HepG2 (cell line): ENCODE data around the gene PTPRCAP. TPM values are rescaled to one million over a fixed set of nuclear protein-coding genes. Genes with fewer than 3 reads are reported as not detected.

Experiments used
- ATRX ChIP-seq: sonication (generic); formaldehyde crosslinking; IDR thresholded peaks from 2 replicates; pipeline ENCODE4 v1.4.0; 2020; ENCODE audit warnings: missing genetic modification reagents, borderline replicate concordance
- CAMTA2 ChIP-seq: sonication (generic); formaldehyde crosslinking; IDR thresholded peaks from 2 replicates; pipeline ENCODE4 v1.4.0; 2020; ENCODE audit warnings: mild to moderate bottlenecking, missing genetic modification reagents, borderline replicate concordance
- DMAP1 ChIP-seq: IDR thresholded peaks from 2 replicates; pipeline ENCODE4 v1.6.1; 2016
- EHMT2 ChIP-seq: fragments of 200-600 bp; sonication (generic); IDR thresholded peaks from 2 replicates; pipeline ENCODE4 v1.7.0; 2017; ENCODE audit warnings: antibody characterized with exemption, low read depth, low read length, borderline replicate concordance
- ELF4 ChIP-seq: sonication (generic); formaldehyde crosslinking; IDR thresholded peaks from 2 replicates; pipeline ENCODE4 v1.5.0; 2020; ENCODE audit warnings: missing genetic modification reagents, mild to moderate bottlenecking, moderate library complexity, borderline replicate concordance
- HES4 ChIP-seq: sonication (generic); formaldehyde crosslinking; IDR thresholded peaks from 2 replicates; pipeline ENCODE4 v1.9.0; 2021; ENCODE audit warnings: mild to moderate bottlenecking, missing genetic modification reagents, borderline replicate concordance
- KDM1A ChIP-seq: IDR thresholded peaks from 2 replicates; pipeline ENCODE4 v1.6.1; 2016; ENCODE audit warnings: missing compliant biosample characterization
- MAFG ChIP-seq: sonication (generic); formaldehyde crosslinking; IDR thresholded peaks from 2 replicates; pipeline ENCODE4 v1.5.1; 2020; ENCODE audit warnings: mild to moderate bottlenecking, missing genetic modification reagents
- MAZ ChIP-seq, 2 experiments: sonication (generic) in 1 of 2; formaldehyde crosslinking in 1 of 2; IDR thresholded peaks; 2 replicates each; pipeline versions ENCODE4 v1.5.0 to v1.6.1; 2012 to 2020; ENCODE audit warnings: low read depth in 2 of 2, mild to moderate bottlenecking in 2 of 2, borderline replicate concordance in 1 of 2, improper control_type of control experiment in 1 of 2, low read length in 1 of 2, missing genetic modification reagents in 1 of 2, moderate library complexity in 1 of 2
- MTA1 ChIP-seq: sonication (generic); formaldehyde crosslinking; IDR thresholded peaks from 2 replicates; pipeline ENCODE4 v1.4.0; 2020; ENCODE audit warnings: missing genetic modification reagents, mild to moderate bottlenecking, borderline replicate concordance
- PHF20 ChIP-seq: sonication (generic); formaldehyde crosslinking; IDR thresholded peaks from 2 replicates; pipeline ENCODE4 v1.5.0; 2020; ENCODE audit warnings: mild to moderate bottlenecking, missing genetic modification reagents
- RBM39 ChIP-seq: fragments of 200-400 bp; formaldehyde crosslinking; IDR thresholded peaks from one replicate; pipeline ENCODE4 v1.6.1; 2018; ENCODE audit warnings: antibody characterized with exemption, mild to moderate bottlenecking, low read depth, low read length; ENCODE audit not compliant: poor library complexity, severe bottlenecking
- REXO4 ChIP-seq: sonication (generic); formaldehyde crosslinking; IDR thresholded peaks from 2 replicates; pipeline ENCODE4 v1.8.0; 2022; ENCODE audit warnings: missing genetic modification reagents, mild to moderate bottlenecking, borderline replicate concordance
- RFXANK ChIP-seq: IDR thresholded peaks from 2 replicates; pipeline ENCODE4 v1.6.1; 2016
- SYNCRIP ChIP-seq: fragments of 200-400 bp; formaldehyde crosslinking; IDR thresholded peaks from 2 replicates; pipeline ENCODE4 v1.6.1; 2018; ENCODE audit warnings: mild to moderate bottlenecking, low read depth, low read length; ENCODE audit not compliant: insufficient read depth
- TMF1 ChIP-seq: sonication (generic); formaldehyde crosslinking; IDR thresholded peaks from 2 replicates; pipeline ENCODE4 v1.8.1; 2022; ENCODE audit warnings: low read depth, missing genetic modification reagents
- USF2 ChIP-seq, 2 experiments: sonication (generic) in 1 of 2; formaldehyde crosslinking in 1 of 2; IDR thresholded peaks; 2 replicates each; pipeline versions ENCODE4 v1.5.1 to v1.6.1; 2011 to 2020; ENCODE audit warnings: borderline replicate concordance in 1 of 2, low read depth in 1 of 2, low read length in 1 of 2, mild to moderate bottlenecking in 1 of 2, missing genetic modification reagents in 1 of 2, moderate library complexity in 1 of 2
- ZBTB7B ChIP-seq: sonication (generic); formaldehyde crosslinking; IDR thresholded peaks from 2 replicates; pipeline ENCODE4 v1.4.0; 2020; ENCODE audit warnings: missing genetic modification reagents
- ZNF629 ChIP-seq: sonication (generic); formaldehyde crosslinking; conservative IDR thresholded peaks from 2 replicates; pipeline ENCODE4 v1.5.0; 2020; ENCODE audit warnings: missing genetic modification reagents
- ZXDC ChIP-seq: sonication (generic); formaldehyde crosslinking; IDR thresholded peaks from 2 replicates; pipeline ENCODE4 v1.5.0; 2020; ENCODE audit warnings: mild to moderate bottlenecking, missing genetic modification reagents
- polyA plus RNA-seq, 8 experiments: library from polyadenylated mRNA; depleted of rRNA in 3 of 8; stranded (reverse) in 7 of 8; unstranded in 1 of 8; fragments of >200 nt; fragmentation: Illumina TruSeq in 4 of 8; extraction: Trizol in 4 of 8; gene quantifications; 2 replicates each; pipeline versions ENCODE4 v1.2.1 to v1.2.3, GENCODE V29; 2011 to 2016; ENCODE audit warnings: low read depth in 4 of 8, missing spikeins in 1 of 8, mixed read lengths in 1 of 8; ENCODE audit not compliant: insufficient read depth in 1 of 8
- total RNA-seq, 5 experiments: library from RNA; depleted of rRNA; stranded (reverse); fragments of >200 nt; fragmentation: Illumina TruSeq; extraction: Trizol; gene quantifications; 2 replicates each; pipeline ENCODE4 v1.2.3, GENCODE V29; 2016; ENCODE audit warnings: low read depth in 1 of 5
- TF ChIP-seq, protein P1 (sequence below): sonication (generic); formaldehyde crosslinking; conservative IDR thresholded peaks from 2 replicates; pipeline ENCODE4 v1.4.0; 2020; ENCODE audit warnings: missing genetic modification reagents

Gene PTPRCAP
- total and polyA plus RNA-seq, 2 of the 13 experiments (the other 11 are each of a cell fraction or from before 2014, with no cell fraction given), result 0.60 to 0.70 TPM

DNA sequence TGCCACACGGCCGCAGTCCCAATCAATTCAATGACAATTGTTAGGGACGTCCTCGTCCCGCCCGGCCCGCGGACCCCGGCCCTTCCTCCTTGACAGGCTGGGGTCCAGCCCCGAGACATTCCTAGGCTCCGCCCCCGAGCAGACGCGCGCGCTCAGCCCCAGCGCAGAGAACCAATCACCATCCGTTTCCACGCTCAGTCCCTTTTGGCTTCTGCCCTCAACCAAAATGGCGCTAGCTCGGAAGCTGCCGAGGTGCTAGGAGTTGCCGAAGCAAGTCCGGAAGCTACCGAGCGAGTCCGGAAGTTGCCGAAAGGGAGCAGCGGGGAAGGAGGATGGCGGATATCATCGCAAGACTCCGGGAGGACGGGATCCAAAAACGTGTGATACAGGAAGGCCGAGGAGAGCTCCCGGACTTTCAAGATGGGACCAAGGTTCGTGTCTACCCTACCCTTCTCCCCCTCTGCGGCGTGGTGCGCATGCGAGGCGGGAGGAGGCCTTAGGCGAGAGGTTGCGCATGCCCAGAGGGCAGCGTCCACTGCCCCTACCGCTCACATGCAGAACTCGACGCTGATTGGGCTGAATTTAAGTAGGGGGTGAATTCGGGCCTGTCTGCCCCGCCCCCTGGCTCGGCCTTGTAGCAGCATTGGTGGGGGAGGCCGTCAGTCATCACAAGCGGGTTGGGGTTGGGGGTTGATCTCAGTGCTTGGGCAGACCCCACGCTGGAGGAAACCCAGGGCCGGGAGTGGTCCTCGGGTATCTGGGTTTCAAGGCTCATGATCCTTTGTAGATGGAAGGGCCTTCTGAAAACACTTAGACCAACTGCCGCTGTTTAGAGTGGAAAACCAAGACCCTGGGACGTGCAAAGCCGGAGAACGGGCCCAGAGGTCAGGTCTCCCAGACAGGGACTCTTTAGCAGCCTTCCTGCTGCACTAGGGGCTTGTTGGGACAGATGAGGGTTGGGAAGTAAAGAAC lies 45.6 kb upstream of the PTPRCAP start, which contains the start of gene AIP (continued):
- TF ChIP-seq, protein P1, sequence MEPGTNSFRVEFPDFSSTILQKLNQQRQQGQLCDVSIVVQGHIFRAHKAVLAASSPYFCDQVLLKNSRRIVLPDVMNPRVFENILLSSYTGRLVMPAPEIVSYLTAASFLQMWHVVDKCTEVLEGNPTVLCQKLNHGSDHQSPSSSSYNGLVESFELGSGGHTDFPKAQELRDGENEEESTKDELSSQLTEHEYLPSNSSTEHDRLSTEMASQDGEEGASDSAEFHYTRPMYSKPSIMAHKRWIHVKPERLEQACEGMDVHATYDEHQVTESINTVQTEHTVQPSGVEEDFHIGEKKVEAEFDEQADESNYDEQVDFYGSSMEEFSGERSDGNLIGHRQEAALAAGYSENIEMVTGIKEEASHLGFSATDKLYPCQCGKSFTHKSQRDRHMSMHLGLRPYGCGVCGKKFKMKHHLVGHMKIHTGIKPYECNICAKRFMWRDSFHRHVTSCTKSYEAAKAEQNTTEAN, result no peak; the same call in 1 of the 2 replicates
- no peak for TF ChIP-seq ATRX (CRISPR knock-in tag)
- TF ChIP-seq MAFG, result peak; percentile 32; the same call in 1 of the 2 replicates
- TF ChIP-seq RFXANK (CRISPR knock-in tag), result no peak
- peak; percentile 96 for TF ChIP-seq HES4 (CRISPR knock-in tag)
- peak; percentile 29; the same call in 1 of the 2 replicates for TF ChIP-seq KDM1A (CRISPR knock-in tag)
- no peak for TF ChIP-seq SYNCRIP
- peak; percentile 87 for TF ChIP-seq DMAP1 (CRISPR knock-in tag)
- no peak; the same call in 1 of the 2 replicates for TF ChIP-seq ZBTB7B
- no peak for TF ChIP-seq MAZ (IDR thresholded peaks at IDR 0.05; ENCODE audit: borderline replicate concordance, low read depth, low read length)
- TF ChIP-seq MAZ (CRISPR knock-in tag; IDR thresholded peaks at IDR 0.05; ENCODE audit: low read depth), result peak; percentile 96
- 0 out of 2 replicates have a peak, but pooled peaks have one; percentile 62 for TF ChIP-seq REXO4 (CRISPR knock-in tag)
- TF ChIP-seq ELF4 (CRISPR knock-in tag), result peak; percentile 89
- peak; percentile 38; the same call in 1 of the 2 replicates for TF ChIP-seq EHMT2
- peak; percentile 73 for TF ChIP-seq PHF20 (CRISPR knock-in tag)
- TF ChIP-seq ZNF629 (CRISPR knock-in tag), result peak; percentile 36; the same call in 1 of the 2 replicates
- peak; percentile 98 for TF ChIP-seq TMF1
- no peak for TF ChIP-seq ZXDC
- peak; percentile 60 for TF ChIP-seq RBM39
- peak; percentile 75; the same call in 1 of the 2 replicates for TF ChIP-seq CAMTA2 (CRISPR knock-in tag)
- TF ChIP-seq USF2 (IDR thresholded peaks at IDR 0.05; ENCODE audit: low read depth, low read length), result no peak
- TF ChIP-seq USF2 (CRISPR knock-in tag; IDR thresholded peaks at IDR 0.05; ENCODE audit: borderline replicate concordance), result no peak; the same call in 1 of the 2 replicates
- 0 out of 2 replicates have a peak, but pooled peaks have one; percentile 79 for TF ChIP-seq MTA1 (CRISPR knock-in tag)
